ENCODE results near the gene CACNA1B.

CACNA1B gene

DNA sequence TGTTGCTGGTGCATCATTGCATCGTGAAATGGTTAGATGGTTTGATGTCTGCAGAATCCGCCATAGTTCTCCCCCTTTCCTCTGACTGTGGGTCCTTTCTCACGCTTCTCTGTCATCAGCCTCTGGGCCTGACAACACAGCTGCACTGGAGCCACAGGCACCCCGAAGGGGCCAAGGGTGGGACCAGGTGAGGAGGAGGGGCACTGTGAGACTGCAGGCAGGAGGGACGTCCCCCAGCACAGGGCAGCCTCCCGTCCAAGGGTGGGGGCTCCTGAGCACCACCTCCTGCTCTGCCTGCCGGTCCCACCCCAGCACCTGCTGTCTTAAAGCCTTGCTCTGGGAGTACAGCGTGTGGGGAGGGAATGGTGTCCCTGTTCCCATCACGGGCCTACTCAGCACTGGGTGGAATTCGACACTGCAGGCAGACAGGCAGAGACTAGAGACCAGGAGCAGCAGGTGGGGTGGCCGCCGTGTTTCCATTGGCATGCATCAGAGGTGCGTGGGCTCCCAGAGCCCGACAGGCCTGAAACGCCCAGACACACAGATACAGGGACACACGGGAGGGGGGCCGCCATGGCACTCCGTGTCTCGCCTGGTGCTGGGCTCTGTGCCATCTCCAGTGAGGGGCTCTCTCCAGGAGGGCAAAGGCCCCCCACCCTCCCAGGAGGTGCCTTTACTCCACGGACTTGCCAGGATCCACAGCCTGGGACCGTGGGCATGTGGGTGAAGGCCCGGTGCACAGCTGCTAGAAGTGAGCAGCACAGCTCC, 15.0 kb downstream of the CACNA1B start:
- no peak overlapping the region for H3K4me3 ChIP-seq (ENCODE audit: low read length)
- no peak for DNase-seq (ENCODE audit: low read depth)
- TF ChIP-seq, protein P1, sequence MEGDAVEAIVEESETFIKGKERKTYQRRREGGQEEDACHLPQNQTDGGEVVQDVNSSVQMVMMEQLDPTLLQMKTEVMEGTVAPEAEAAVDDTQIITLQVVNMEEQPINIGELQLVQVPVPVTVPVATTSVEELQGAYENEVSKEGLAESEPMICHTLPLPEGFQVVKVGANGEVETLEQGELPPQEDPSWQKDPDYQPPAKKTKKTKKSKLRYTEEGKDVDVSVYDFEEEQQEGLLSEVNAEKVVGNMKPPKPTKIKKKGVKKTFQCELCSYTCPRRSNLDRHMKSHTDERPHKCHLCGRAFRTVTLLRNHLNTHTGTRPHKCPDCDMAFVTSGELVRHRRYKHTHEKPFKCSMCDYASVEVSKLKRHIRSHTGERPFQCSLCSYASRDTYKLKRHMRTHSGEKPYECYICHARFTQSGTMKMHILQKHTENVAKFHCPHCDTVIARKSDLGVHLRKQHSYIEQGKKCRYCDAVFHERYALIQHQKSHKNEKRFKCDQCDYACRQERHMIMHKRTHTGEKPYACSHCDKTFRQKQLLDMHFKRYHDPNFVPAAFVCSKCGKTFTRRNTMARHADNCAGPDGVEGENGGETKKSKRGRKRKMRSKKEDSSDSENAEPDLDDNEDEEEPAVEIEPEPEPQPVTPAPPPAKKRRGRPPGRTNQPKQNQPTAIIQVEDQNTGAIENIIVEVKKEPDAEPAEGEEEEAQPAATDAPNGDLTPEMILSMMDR (conservative IDR thresholded peaks at IDR 0.05; ENCODE audit: low read length), result no peak

DNA sequence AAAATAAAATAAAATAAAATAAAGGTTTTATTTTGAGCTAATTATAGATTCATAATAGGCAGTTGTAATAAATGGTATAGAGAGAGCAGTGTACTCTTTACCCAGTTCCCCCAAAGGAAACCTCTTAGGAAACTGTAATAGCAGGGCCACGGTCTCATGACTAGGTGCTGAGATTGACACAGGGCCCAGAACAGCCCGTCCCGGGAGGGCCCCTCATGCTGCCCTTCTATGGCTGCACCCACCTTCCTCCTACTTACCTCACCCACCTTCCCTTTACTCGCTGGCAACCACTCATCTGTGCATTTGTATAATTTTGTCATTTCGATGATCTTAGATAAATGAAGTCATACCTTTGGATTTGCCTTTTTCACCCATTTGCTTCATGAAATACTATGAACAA, 16.1 kb downstream of the CACNA1B start:
- DNase-seq (ENCODE audit: low read depth), result no peak
- TF ChIP-seq, protein P1 (conservative IDR thresholded peaks at IDR 0.05; ENCODE audit: low read length), result no peak
- H3K4me3 ChIP-seq (ENCODE audit: low read length), result no peak overlapping the region

DNA sequence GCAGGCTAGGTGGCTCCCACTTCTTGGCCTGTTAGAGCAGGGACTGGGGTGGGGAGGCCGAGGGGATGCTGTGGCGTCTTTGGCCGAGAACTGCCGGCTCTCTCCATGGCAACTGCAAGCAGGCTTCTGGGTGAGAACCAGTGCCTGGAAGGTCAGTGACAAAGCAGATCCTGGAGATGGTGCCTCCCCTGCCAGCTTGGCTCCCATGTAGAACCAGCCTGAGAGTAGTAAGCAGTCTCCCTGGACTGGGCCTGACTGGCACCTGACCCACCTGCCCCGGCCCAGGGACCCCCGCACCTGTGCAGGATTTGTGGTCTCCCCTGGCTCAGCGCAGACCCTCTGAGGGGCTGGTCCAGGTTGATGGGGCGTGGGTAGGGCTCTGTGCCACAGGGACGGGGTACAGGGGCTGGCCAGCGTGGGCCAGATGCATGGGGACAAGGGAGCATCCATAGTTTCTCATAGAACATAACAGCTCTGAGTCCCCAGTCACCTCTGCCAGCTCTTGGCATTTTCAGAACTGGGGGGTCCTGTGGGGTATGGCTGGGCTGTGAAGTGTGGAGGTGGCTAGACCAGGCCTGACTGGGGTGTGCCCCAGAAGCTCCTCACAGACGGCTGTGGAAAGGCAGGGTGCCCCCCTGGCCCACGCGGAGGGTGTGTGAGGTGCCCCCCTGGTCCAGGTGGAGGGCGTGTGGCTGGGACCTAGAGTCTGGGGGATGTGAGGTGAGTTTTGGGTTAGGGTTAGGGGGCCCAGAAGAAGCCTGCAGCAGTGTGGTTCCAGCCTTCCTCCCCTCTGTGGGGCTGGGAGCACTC, 22.2 kb downstream of the CACNA1B start:
- TF ChIP-seq, protein P1 (conservative IDR thresholded peaks at IDR 0.05; ENCODE audit: low read length), result no peak
- DNase-seq (ENCODE audit: low read depth), result no peak
- no peak overlapping the region for H3K4me3 ChIP-seq (ENCODE audit: low read length)

DNA sequence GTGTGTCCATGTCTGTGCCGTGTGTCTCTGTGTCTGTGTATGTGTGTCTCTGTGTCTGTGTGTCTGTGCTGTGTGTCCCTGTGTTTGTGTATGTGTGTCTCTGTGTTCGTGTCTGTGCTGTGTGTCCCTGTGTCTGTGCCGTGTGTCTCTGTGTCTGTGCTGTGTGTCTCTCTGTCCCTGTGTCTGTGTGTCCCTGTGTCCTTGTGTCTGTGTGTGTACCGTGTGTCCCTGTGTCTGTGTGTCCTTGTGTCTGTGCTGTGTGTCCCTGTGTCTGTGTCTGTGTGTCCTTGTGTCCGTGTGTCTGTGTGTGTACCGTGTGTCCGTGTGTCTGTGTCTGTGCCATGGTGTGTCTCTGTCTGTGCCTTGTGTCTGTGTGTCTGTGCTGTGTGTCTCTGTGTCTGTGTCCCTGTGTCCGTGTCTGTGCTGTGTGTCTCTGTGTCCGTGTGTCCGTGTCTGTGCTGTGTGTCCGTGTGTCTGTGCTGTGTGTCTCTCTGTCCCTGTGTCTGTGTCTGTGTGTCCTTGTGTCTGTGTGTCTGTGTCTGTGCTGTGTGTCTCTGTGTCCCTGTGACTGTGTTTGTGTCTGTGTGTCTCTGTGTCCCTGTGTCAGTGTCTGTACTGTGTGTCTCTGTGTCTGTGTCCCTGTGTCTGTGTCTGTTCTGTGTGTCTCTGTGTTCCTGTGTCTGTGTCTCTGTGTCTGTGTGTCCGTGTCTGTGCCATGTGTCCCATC, 23.2 kb downstream of the CACNA1B start:
- TF ChIP-seq, protein P1 (conservative IDR thresholded peaks at IDR 0.05; ENCODE audit: low read length), result no peak

DNA sequence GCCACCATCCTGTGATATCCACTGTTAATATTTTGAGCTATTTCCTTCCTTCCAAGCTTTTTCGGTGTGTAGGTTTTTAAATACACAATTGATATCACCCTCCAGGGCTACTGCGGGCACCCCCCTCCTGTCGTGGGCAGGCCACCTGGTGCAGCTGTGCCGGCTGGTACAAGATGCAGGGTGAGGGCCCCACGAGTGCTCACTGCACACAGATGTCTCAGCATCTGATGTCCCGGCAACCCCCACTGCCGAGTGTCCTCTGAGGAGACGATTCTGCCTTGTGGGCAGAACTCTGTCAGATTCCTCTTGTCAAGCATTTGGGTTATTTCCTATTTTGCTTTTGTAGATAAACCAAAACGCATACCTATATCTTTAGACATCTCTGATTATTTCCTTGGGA, 25.1 kb downstream of the CACNA1B start:
- TF ChIP-seq, protein P1 (conservative IDR thresholded peaks at IDR 0.05; ENCODE audit: low read length), result no peak
- no peak for DNase-seq (ENCODE audit: low read depth)
- H3K4me3 ChIP-seq (ENCODE audit: low read length), result no peak overlapping the region

More for the DNA sequence above, 23.2 kb downstream of the CACNA1B start:
- no peak overlapping the region for H3K4me3 ChIP-seq (ENCODE audit: low read length)
- DNase-seq (ENCODE audit: low read depth), result no peak

DNA sequence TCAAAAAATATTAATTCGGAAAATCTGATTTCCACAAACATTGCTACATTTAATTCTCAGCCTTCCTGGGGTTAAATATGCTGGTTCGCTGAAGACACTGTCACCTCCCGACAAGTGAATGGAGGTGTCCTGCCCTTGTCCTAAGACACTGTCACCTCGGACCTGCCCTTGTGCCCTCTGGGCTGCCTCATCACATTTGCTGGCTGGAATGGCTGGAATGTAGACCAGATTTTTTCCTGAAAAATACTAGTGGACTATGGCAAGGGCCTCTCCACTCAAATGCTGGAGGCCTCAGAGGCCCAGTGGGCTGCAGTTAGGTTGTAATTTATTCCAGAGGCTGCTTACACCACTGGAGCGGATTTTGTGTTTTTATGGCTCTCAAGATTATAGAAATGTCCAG, 28.2 kb downstream of the CACNA1B start:
- H3K4me3 ChIP-seq (ENCODE audit: low read length), result no peak overlapping the region
- TF ChIP-seq, protein P1 (conservative IDR thresholded peaks at IDR 0.05; ENCODE audit: low read length), result no peak
- DNase-seq (ENCODE audit: low read depth), result no peak

Measured in AG10803 (cell line).